PC-3 (cell line): ENCODE measurements around the gene PHC2. TPM values are rescaled to one million over a fixed set of nuclear protein-coding genes. Genes with fewer than 3 reads are reported as not detected.

Experiments used
- ATAC-seq: fragments of 200-7000 bp; cut with Tn5 transposase; 2 replicates; pipeline ENCODE4 v1.9.1; 2020; ENCODE audit warnings: mild to moderate bottlenecking, moderate library complexity
- BruUV-seq: library from RNA; stranded (reverse); fragments of 400-500 nt; replicated peaks from 2 replicates; lab custom pipeline; 2021; lab: Mats Ljungman, UMichigan
- CTCF ChIA-PET: fragments of 300-600 bp; sonication (Branson Sonifier 250); formaldehyde crosslinking; loops from one replicate; lab custom pipeline; 2022; ENCODE audit warnings: antibody characterized with exemption; lab: Charles Lee
- POLR2A ChIA-PET: fragments of 300-600 bp; sonication (Branson Sonifier 250); formaldehyde crosslinking; loops from one replicate; lab custom pipeline; 2022; ENCODE audit warnings: antibody characterized with exemption; ENCODE audit not compliant: unreplicated experiment; lab: Charles Lee
- DNase-seq: peaks from one replicate; pipeline ENCODE4 v3.0.0-alpha.2; 2015
- H2AFZ ChIP-seq: fragments of 300-600 bp; sonication (generic); 2 replicates; pipeline ENCODE4 v1.6.0; 2016; ENCODE audit warnings: antibody characterized with exemption, low read length
- H3F3A ChIP-seq: fragments of 300-600 bp; sonication (generic); one replicate; pipeline ENCODE4 v1.6.0; 2017; ENCODE audit warnings: antibody characterized with exemption, low read length, control low read depth, mild to moderate bottlenecking; ENCODE audit not compliant: unreplicated experiment
- H3K27ac ChIP-seq: fragments of 300-600 bp; sonication (generic); 2 replicates; pipeline ENCODE4 v1.5.1; 2016; ENCODE audit warnings: mild to moderate bottlenecking, low read length
- H3K27me3 ChIP-seq: fragments of 300-600 bp; sonication (generic); 2 replicates; pipeline ENCODE4 v1.6.1; 2016; ENCODE audit warnings: low read length, mixed read lengths
- H3K36me3 ChIP-seq: fragments of 300-600 bp; sonication (generic); 2 replicates; pipeline ENCODE4 v1.6.1; 2016; ENCODE audit warnings: low read depth, mixed run types, low read length, mixed read lengths
- H3K4me1 ChIP-seq: fragments of 300-600 bp; sonication (generic); 2 replicates; pipeline ENCODE4 v1.5.1; 2016; ENCODE audit warnings: low read length; ENCODE audit not compliant: insufficient read depth
- H3K4me2 ChIP-seq: fragments of 300-600 bp; sonication (generic); 2 replicates; pipeline ENCODE4 v1.6.0; 2016; ENCODE audit warnings: low read length
- H3K4me3 ChIP-seq: fragments of 300-600 bp; sonication (generic); 2 replicates; pipeline ENCODE4 v1.5.1; 2016; ENCODE audit warnings: mild to moderate bottlenecking, low read length, mixed read lengths
- H3K79me2 ChIP-seq: fragments of 300-600 bp; sonication (generic); 2 replicates; pipeline ENCODE4 v1.6.1; 2017; ENCODE audit warnings: low read length, mixed read lengths
- H3K9ac ChIP-seq: fragments of 300-600 bp; sonication (generic); 2 replicates; pipeline ENCODE4 v1.6.0; 2016; ENCODE audit warnings: mild to moderate bottlenecking, low read length
- H3K9me2 ChIP-seq: fragments of 300-600 bp; sonication (generic); replicated peaks from 2 replicates; pipeline ENCODE4 v1.6.1; 2016; ENCODE audit warnings: mixed run types, low read length, mixed read lengths
- H3K9me3 ChIP-seq: fragments of 300-600 bp; sonication (generic); 2 replicates; pipeline ENCODE4 v1.6.1; 2016; ENCODE audit warnings: low read length, mixed read lengths
- H4K20me1 ChIP-seq: fragments of 300-600 bp; sonication (generic); 2 replicates; pipeline ENCODE4 v1.6.1; 2016; ENCODE audit warnings: low read length, mixed read lengths
- EZH2 ChIP-seq: fragments of 300-600 bp; sonication (generic); IDR thresholded peaks from one replicate; pipeline ENCODE4 v1.6.1; 2017; ENCODE audit warnings: antibody characterized with exemption, mild to moderate bottlenecking, low read length; ENCODE audit not compliant: unreplicated experiment
- EZH2phosphoT487 ChIP-seq: fragments of 300-600 bp; sonication (generic); IDR thresholded peaks from 2 replicates; pipeline ENCODE4 v1.6.1; 2018; ENCODE audit warnings: mild to moderate bottlenecking, antibody characterized with exemption, low read length, borderline replicate concordance
- intact Hi-C: fragments of 100-400 bp; cut with micrococcal nuclease; formaldehyde crosslinking; loops from 2 replicates; pipeline ENCODE4 v1.9.0; 2023
- total RNA-seq: library from RNA; depleted of rRNA; stranded (reverse); fragments of >200 nt; gene quantifications from 2 replicates; pipeline ENCODE4 v1.2.3, GENCODE V29; 2014
- TF ChIP-seq, protein P1 (sequence below): fragments of 300-600 bp; sonication (generic); conservative IDR thresholded peaks from 2 replicates; pipeline ENCODE4 v1.5.1; 2017; ENCODE audit warnings: antibody characterized with exemption, low read depth, mild to moderate bottlenecking, low read length

PHC2 gene
- total RNA-seq, 1 experiment from 2014 or later, result 134 TPM

GRCh38 chr1:33379631-33380354, 51.1 kb downstream of the PHC2 start:
- no peak overlapping the region for H3K27ac ChIP-seq
- no peak overlapping the region for H3K4me2 ChIP-seq
- POLR2A ChIA-PET, result no interaction called here
- no TSS peak for BruUV-seq
- CTCF ChIA-PET, result no interaction called here
- peaks cover 8% of the 10 kb centered on the region for H3K36me3 ChIP-seq
- no peaks in the 10 kb centered on the region for H3K27me3 ChIP-seq
- intact Hi-C loops, result loop anchor here (5.0 kb wide), 1 partner anchor 93 kb away; the partner anchor contains the start of gene ZSCAN20
- peaks cover 12% of the 10 kb centered on the region for H3K4me1 ChIP-seq
- TF ChIP-seq, protein P1, sequence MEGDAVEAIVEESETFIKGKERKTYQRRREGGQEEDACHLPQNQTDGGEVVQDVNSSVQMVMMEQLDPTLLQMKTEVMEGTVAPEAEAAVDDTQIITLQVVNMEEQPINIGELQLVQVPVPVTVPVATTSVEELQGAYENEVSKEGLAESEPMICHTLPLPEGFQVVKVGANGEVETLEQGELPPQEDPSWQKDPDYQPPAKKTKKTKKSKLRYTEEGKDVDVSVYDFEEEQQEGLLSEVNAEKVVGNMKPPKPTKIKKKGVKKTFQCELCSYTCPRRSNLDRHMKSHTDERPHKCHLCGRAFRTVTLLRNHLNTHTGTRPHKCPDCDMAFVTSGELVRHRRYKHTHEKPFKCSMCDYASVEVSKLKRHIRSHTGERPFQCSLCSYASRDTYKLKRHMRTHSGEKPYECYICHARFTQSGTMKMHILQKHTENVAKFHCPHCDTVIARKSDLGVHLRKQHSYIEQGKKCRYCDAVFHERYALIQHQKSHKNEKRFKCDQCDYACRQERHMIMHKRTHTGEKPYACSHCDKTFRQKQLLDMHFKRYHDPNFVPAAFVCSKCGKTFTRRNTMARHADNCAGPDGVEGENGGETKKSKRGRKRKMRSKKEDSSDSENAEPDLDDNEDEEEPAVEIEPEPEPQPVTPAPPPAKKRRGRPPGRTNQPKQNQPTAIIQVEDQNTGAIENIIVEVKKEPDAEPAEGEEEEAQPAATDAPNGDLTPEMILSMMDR, result no peak
- no peak for TF ChIP-seq EZH2phosphoT487
- no peaks in the 10 kb centered on the region for H3F3A ChIP-seq
- no peak overlapping the region for H3K9ac ChIP-seq
- no peaks in the 10 kb centered on the region for H4K20me1 ChIP-seq
- H3K9me3 ChIP-seq, result no peaks in the 10 kb centered on the region
- H2AFZ ChIP-seq, result no peak overlapping the region
- H3K79me2 ChIP-seq, result no peaks in the 10 kb centered on the region
- ATAC-seq (no peak), DNase-seq (no peak)
- no peaks in the 10 kb centered on the region for H3K9me2 ChIP-seq
- H3K4me3 ChIP-seq, result no peak overlapping the region

DNA sequence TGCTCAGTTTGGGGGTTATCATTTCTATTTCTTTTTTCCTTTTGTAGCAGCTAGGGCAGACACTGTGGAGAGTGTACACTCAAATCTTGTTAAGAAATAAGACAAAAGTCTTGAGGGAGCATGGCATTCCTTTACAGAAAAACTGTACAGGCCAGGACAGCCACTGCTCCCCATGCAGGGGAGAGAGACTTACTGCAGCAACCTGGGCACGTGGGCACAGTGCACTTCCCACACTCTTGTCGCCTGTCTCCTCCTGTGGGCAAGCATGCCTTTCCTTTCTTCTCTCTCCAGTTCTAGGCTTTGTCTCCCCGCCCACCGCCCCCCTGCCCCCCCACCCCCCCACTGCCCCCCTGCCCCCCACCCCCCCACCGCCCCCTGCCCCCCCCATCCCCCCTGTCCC, 51.9 kb downstream of the PHC2 start:
- BruUV-seq, result no TSS peak
- Histone ChIP-seq H3F3A (no peaks in the 10 kb centered on the region), H3K9me2 (no peaks in the 10 kb centered on the region), H3K36me3 (peaks cover 10% of the 10 kb centered on the region), H3K9me3 (no peaks in the 10 kb centered on the region), H3K9ac (no peak overlapping the region), H3K79me2 (no peaks in the 10 kb centered on the region), H2AFZ (no peak overlapping the region), H3K27ac (no peak overlapping the region), H3K4me2 (no peak overlapping the region), H3K27me3 (no peaks in the 10 kb centered on the region), H3K4me3 (no peak overlapping the region), H4K20me1 (no peaks in the 10 kb centered on the region), H3K4me1 (peaks cover 3% of the 10 kb centered on the region)
- intact Hi-C loops, result no loop called here
- ATAC-seq (peak; percentile 51; the same call in 1 of the 2 replicates), DNase-seq (no peak)
- CTCF ChIA-PET, result no interaction called here
- TF ChIP-seq EZH2phosphoT487, result no peak
- TF ChIP-seq, protein P1, result no peak
- no peak for TF ChIP-seq EZH2
- POLR2A ChIA-PET, result no interaction called here

GRCh38 chr1:33378524-33378923, 52.4 kb downstream of the PHC2 start:
- no peaks in the 10 kb centered on the region for H3K9me2 ChIP-seq

More at GRCh38 chr1:33378524-33378923, 52.4 kb downstream of the PHC2 start:
- no peaks in the 10 kb centered on the region for H3K27me3 ChIP-seq
- DNase-seq (no peak), ATAC-seq (no peak)
- no peak overlapping the region for H2AFZ ChIP-seq
- intact Hi-C loops, result no loop called here
- no peak overlapping the region for H3K27ac ChIP-seq
- no TSS peak for BruUV-seq
- no peaks in the 10 kb centered on the region for H4K20me1 ChIP-seq
- ChIA-PET CTCF (no interaction called here), POLR2A (no interaction called here)
- no peak overlapping the region for H3K4me3 ChIP-seq
- H3K36me3 ChIP-seq, result peaks cover 10% of the 10 kb centered on the region
- H3F3A ChIP-seq, result no peaks in the 10 kb centered on the region
- H3K9me3 ChIP-seq, result no peaks in the 10 kb centered on the region
- TF ChIP-seq, protein P1, result no peak
- TF ChIP-seq EZH2phosphoT487, result no peak
- no peak for TF ChIP-seq EZH2
- H3K4me2 ChIP-seq, result no peak overlapping the region
- H3K4me1 ChIP-seq, result no peaks in the 10 kb centered on the region
- H3K9ac ChIP-seq, result no peak overlapping the region
- no peaks in the 10 kb centered on the region for H3K79me2 ChIP-seq
